ENCODE results near the gene TENM3.

The TENM3 gene

DNA sequence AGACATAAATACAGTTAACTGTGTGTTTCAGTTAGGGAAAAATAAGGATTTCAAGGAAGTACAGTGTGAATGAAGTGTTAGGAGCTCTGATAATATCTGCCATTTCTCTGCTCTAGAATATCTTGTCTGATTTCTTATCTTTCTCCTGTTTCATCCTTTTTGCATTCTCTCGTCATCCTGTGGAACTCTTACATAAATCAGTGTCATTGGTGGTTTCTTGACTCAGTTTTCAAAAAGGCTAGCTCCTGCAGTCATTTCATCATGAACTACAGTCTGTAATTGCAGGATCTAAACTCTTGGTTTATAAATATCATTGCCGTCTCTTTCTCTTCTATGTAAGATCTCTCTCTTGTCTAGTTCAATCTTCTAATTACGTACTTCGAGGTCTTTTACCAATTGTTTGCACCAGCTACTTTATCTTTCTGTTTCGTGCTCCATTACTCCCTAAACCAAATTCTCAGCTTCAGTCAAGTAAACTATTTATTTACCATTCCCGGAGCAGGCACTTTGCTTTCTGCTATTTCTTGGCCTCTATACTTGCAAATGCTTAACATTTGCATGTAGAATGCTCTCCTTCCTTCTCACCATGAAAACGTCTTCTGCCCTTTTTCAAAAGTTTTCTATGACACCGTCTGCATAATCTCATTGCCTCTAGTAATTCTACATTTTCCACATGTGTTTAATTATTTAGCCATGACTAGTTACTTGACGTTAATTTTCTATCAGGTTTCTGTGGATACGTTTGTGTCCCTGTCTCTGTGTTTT lies 294.0 kb downstream of the TENM3 start:
- no peaks in the 10 kb centered on the region for H4K20me1 ChIP-seq (ENCODE audit: insufficient read depth, low read length)
- H3K79me2 ChIP-seq (ENCODE audit: low read length) = no peaks in the 10 kb centered on the region
- H3K36me3 ChIP-seq (replicated peaks; ENCODE audit: low read depth, low read length) = no peaks in the 10 kb centered on the region
- H2AFZ ChIP-seq (ENCODE audit: low read depth, low read length) = no peak overlapping the region
- H3K9ac ChIP-seq (ENCODE audit: low read length) = no peak overlapping the region
- no peak overlapping the region for H3K4me2 ChIP-seq (ENCODE audit: low read length)
- H3K4me1 ChIP-seq (ENCODE audit: low read length) = no peaks in the 10 kb centered on the region
- no peaks in the 10 kb centered on the region for H3K9me3 ChIP-seq (ENCODE audit: insufficient read depth, low read length)
- no peak overlapping the region for H3K27ac ChIP-seq (ENCODE audit: low read length)
- no peaks in the 10 kb centered on the region for H3K27me3 ChIP-seq (ENCODE audit: low read depth, low read length)
- H3K4me3 ChIP-seq (ENCODE audit: low read length) = no peak overlapping the region
- no peak for TF ChIP-seq EZH2phosphoT487 (IDR thresholded peaks at IDR 0.05; ENCODE audit: low read depth)
- TF ChIP-seq, protein P1, sequence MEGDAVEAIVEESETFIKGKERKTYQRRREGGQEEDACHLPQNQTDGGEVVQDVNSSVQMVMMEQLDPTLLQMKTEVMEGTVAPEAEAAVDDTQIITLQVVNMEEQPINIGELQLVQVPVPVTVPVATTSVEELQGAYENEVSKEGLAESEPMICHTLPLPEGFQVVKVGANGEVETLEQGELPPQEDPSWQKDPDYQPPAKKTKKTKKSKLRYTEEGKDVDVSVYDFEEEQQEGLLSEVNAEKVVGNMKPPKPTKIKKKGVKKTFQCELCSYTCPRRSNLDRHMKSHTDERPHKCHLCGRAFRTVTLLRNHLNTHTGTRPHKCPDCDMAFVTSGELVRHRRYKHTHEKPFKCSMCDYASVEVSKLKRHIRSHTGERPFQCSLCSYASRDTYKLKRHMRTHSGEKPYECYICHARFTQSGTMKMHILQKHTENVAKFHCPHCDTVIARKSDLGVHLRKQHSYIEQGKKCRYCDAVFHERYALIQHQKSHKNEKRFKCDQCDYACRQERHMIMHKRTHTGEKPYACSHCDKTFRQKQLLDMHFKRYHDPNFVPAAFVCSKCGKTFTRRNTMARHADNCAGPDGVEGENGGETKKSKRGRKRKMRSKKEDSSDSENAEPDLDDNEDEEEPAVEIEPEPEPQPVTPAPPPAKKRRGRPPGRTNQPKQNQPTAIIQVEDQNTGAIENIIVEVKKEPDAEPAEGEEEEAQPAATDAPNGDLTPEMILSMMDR (IDR thresholded peaks at IDR 0.05; ENCODE audit: low read depth, low read length) = no peak

DNA sequence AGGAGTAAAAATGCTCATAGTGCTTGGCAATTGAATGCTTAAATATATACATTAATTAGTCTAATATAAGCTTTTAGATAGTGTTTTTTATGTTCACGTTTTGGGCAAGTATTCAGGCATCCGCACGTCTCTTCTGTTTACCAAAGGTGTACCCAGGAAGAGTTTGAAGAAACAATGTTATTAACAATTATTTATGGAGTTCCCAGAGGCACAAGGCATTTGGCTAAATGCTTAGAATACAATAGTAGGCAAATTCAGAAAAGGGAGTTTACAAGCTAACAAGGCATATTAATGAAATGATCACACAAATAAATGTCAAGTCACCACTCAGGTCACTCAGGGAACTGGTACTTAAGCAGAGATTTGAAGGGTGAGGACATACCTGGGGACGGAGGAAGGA lies 294.8 kb downstream of the TENM3 start:
- Histone ChIP-seq H3K4me1 (ENCODE audit: low read length) (no peaks in the 10 kb centered on the region), H3K27me3 (ENCODE audit: low read depth, low read length) (no peaks in the 10 kb centered on the region), H3K79me2 (ENCODE audit: low read length) (no peaks in the 10 kb centered on the region), H3K36me3 (replicated peaks; ENCODE audit: low read depth, low read length) (no peaks in the 10 kb centered on the region), H3K4me3 (ENCODE audit: low read length) (no peak overlapping the region), H3K4me2 (ENCODE audit: low read length) (no peak overlapping the region), H2AFZ (ENCODE audit: low read depth, low read length) (no peak overlapping the region), H4K20me1 (ENCODE audit: insufficient read depth, low read length) (no peaks in the 10 kb centered on the region), H3K9ac (ENCODE audit: low read length) (no peak overlapping the region), H3K27ac (ENCODE audit: low read length) (no peak overlapping the region), H3K9me3 (ENCODE audit: insufficient read depth, low read length) (no peaks in the 10 kb centered on the region)
- TF ChIP-seq, protein P1 (IDR thresholded peaks at IDR 0.05; ENCODE audit: low read depth, low read length) = no peak
- no peak for TF ChIP-seq EZH2phosphoT487 (IDR thresholded peaks at IDR 0.05; ENCODE audit: low read depth)

- Histone ChIP-seq H3K36me3 (replicated peaks; ENCODE audit: low read depth, low read length) (no peaks in the 10 kb centered on the region), H3K27ac (ENCODE audit: low read length) (no peak overlapping the region), H3K4me3 (ENCODE audit: low read length) (no peak overlapping the region), H3K9ac (ENCODE audit: low read length) (no peak overlapping the region), H4K20me1 (ENCODE audit: insufficient read depth, low read length) (no peaks in the 10 kb centered on the region), H2AFZ (ENCODE audit: low read depth, low read length) (no peak overlapping the region), H3K79me2 (ENCODE audit: low read length) (no peaks in the 10 kb centered on the region), H3K9me3 (ENCODE audit: insufficient read depth, low read length) (no peaks in the 10 kb centered on the region), H3K4me1 (ENCODE audit: low read length) (no peaks in the 10 kb centered on the region), H3K4me2 (ENCODE audit: low read length) (no peak overlapping the region), H3K27me3 (ENCODE audit: low read depth, low read length) (no peaks in the 10 kb centered on the region)
- TF ChIP-seq EZH2phosphoT487 (IDR thresholded peaks at IDR 0.05; ENCODE audit: low read depth) = no peak
- TF ChIP-seq, protein P1 (IDR thresholded peaks at IDR 0.05; ENCODE audit: low read depth, low read length) = no peak
Measured at GRCh38 chr4:182540496-182540895, 297.3 kb downstream of the TENM3 start.

DNA sequence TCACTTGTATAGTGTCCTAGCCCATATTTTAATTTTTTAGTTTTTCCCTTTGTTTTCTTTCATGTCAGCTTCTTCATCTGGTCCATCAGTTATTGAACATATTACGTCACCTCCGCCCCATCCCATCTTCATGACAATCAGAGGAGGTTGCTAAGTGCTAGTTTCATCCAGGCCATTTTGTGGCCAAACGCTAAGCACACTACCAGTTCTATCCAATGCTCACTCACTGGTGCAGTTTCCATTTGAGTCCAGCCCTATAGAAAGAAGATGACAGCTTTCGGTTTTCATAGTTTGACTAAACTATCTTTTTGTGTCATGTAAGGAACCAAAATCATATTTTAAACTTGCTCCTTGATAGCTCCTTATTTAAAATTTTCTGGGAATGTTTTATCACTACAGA lies 304.2 kb downstream of the TENM3 start:
- Histone ChIP-seq H3K27me3 (ENCODE audit: low read depth, low read length) (no peaks in the 10 kb centered on the region), H3K9me3 (ENCODE audit: insufficient read depth, low read length) (no peaks in the 10 kb centered on the region), H3K4me2 (ENCODE audit: low read length) (no peak overlapping the region; the same call in 1 of the 2 replicates), H3K9ac (ENCODE audit: low read length) (no peak overlapping the region), H3K79me2 (ENCODE audit: low read length) (no peaks in the 10 kb centered on the region), H3K27ac (ENCODE audit: low read length) (no peak overlapping the region), H4K20me1 (ENCODE audit: insufficient read depth, low read length) (no peaks in the 10 kb centered on the region), H2AFZ (ENCODE audit: low read depth, low read length) (no peak overlapping the region), H3K4me1 (ENCODE audit: low read length) (peaks cover 5% of the 10 kb centered on the region), H3K36me3 (replicated peaks; ENCODE audit: low read depth, low read length) (no peaks in the 10 kb centered on the region), H3K4me3 (ENCODE audit: low read length) (no peak overlapping the region)
- TF ChIP-seq, protein P1 (IDR thresholded peaks at IDR 0.05; ENCODE audit: low read depth, low read length) = no peak
- no peak for TF ChIP-seq EZH2phosphoT487 (IDR thresholded peaks at IDR 0.05; ENCODE audit: low read depth)
